Measurements from ENCODE around the gene ISCA2.

The ISCA2 gene

GRCh38 chr14:74478996-74479635 is 14.4 kb upstream of the ISCA2 start:
- CTCF ChIA-PET = interaction anchor here (0.9 to 3.4 kb wide), 9 partner anchors 10 to 119 kb away, joined by 3 to 23 read pairs (median 7); no protein-coding TSS in a partner anchor
- no peak overlapping the region for H3K4me3 ChIP-seq (ENCODE audit: control insufficient read depth in 1 of 7, extremely low read depth in 1 of 7, insufficient read depth in 4 of 7, low read depth in 2 of 7, low read length in 6 of 7)
- H3K27ac ChIP-seq (ENCODE audit: insufficient read depth in 1 of 2, low read depth in 1 of 2, low read length in 2 of 2, poor library complexity in 1 of 2, severe bottlenecking in 2 of 2) = no peak overlapping the region
- DNase-seq = peak in 2 of 3 donors; percentile 18 to 31
- H3K27me3 ChIP-seq (replicated peaks in 2 of 5; ENCODE audit: control insufficient read depth in 4 of 5, insufficient read depth in 5 of 5, low read length in 4 of 5) = no peaks in the 10 kb centered on the region
- POLR2A ChIA-PET = no interaction called here
- H3K4me1 ChIP-seq (ENCODE audit: control extremely low read depth in 1 of 4, control insufficient read depth in 4 of 4, insufficient read depth in 4 of 4, low read length in 3 of 4) = no peaks in the 10 kb centered on the region
- H3K36me3 ChIP-seq (ENCODE audit: control insufficient read depth in 4 of 4, insufficient read depth in 4 of 4, low read length in 3 of 4) = peaks cover 28 to 61% (median 44%) of the 10 kb centered on the region in 4 experiments
- no peaks in the 10 kb centered on the region for H3K9me3 ChIP-seq (ENCODE audit: control extremely low read depth in 1 of 5, control insufficient read depth in 4 of 5, insufficient read depth in 2 of 5, low read depth in 1 of 5, low read length in 4 of 5)
- WGBS (ENCODE audit: insufficient coverage) = no CpG with 5 or more reads among the region's 2 CpGs

DNA sequence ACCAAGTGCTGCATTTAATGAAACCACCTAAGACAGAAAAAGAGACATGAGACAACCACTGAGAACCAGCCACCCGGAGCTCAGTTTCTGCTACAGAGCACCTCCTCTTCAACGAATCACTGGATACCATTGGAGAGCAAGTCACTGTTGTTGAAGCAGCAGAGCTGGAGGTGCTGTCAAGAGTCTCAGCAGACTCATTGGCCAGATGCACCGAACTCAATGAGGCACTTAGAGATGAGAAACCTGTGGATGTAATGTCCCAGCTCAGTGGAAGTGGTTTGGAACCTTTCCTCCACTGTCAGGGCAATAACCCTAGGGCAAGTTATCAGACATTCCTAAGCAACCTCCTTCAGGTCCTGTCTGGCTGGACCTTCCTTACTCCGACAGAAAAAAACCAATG is 13.5 kb upstream of the ISCA2 start:
- no peak for DNase-seq
- ChIA-PET CTCF (interaction anchor here (1.1 to 3.4 kb wide), 6 partner anchors 11 to 120 kb away, joined by 3 to 23 read pairs (median 6); partner anchors contain the start of gene SYNDIG1L), POLR2A (interaction anchor here (0.6 kb wide), 1 partner anchor 14 kb away, joined by 5 read pairs; no protein-coding TSS in a partner anchor)
- Histone ChIP-seq H3K4me1 (ENCODE audit: control extremely low read depth in 1 of 4, control insufficient read depth in 4 of 4, insufficient read depth in 4 of 4, low read length in 3 of 4) (no peaks in the 10 kb centered on the region), H3K27me3 (replicated peaks in 2 of 5; ENCODE audit: control insufficient read depth in 4 of 5, insufficient read depth in 5 of 5, low read length in 4 of 5) (no peaks in the 10 kb centered on the region), H3K9me3 (ENCODE audit: control extremely low read depth in 1 of 5, control insufficient read depth in 4 of 5, insufficient read depth in 2 of 5, low read depth in 1 of 5, low read length in 4 of 5) (no peaks in the 10 kb centered on the region), H3K36me3 (ENCODE audit: control insufficient read depth in 4 of 4, insufficient read depth in 4 of 4, low read length in 3 of 4) (peaks cover 28 to 62% (median 44%) of the 10 kb centered on the region in 4 experiments), H3K27ac (ENCODE audit: insufficient read depth in 1 of 2, low read depth in 1 of 2, low read length in 2 of 2, poor library complexity in 1 of 2, severe bottlenecking in 2 of 2) (no peak overlapping the region), H3K4me3 (ENCODE audit: control insufficient read depth in 1 of 7, extremely low read depth in 1 of 7, insufficient read depth in 4 of 7, low read depth in 2 of 7, low read length in 6 of 7) (no peak overlapping the region)
- WGBS (ENCODE audit: insufficient coverage) = 88% methylated on average over 1 of the region's 4 CpGs

GRCh38 chr14:74482571-74482970 is 11.0 kb upstream of the ISCA2 start:
- Histone ChIP-seq H3K27me3 (replicated peaks in 2 of 5; ENCODE audit: control insufficient read depth in 4 of 5, insufficient read depth in 5 of 5, low read length in 4 of 5) (no peaks in the 10 kb centered on the region), H3K27ac (ENCODE audit: insufficient read depth in 1 of 2, low read depth in 1 of 2, low read length in 2 of 2, poor library complexity in 1 of 2, severe bottlenecking in 2 of 2) (no peak overlapping the region), H3K36me3 (ENCODE audit: control insufficient read depth in 4 of 4, insufficient read depth in 4 of 4, low read length in 3 of 4) (peaks cover 24 to 64% (median 35%) of the 10 kb centered on the region in 4 experiments), H3K4me3 (ENCODE audit: control insufficient read depth in 1 of 7, extremely low read depth in 1 of 7, insufficient read depth in 4 of 7, low read depth in 2 of 7, low read length in 6 of 7) (no peak overlapping the region), H3K9me3 (ENCODE audit: control extremely low read depth in 1 of 5, control insufficient read depth in 4 of 5, insufficient read depth in 2 of 5, low read depth in 1 of 5, low read length in 4 of 5) (no peaks in the 10 kb centered on the region), H3K4me1 (ENCODE audit: control extremely low read depth in 1 of 4, control insufficient read depth in 4 of 4, insufficient read depth in 4 of 4, low read length in 3 of 4) (no peaks in the 10 kb centered on the region)
- ChIA-PET CTCF (interaction anchor here (1.2 to 3.0 kb wide), 4 partner anchors 10 to 121 kb away, joined by 4 to 13 read pairs (median 6); partner anchors contain the start of gene NPC2), POLR2A (no interaction called here)
- no peak for DNase-seq
- WGBS (ENCODE audit: insufficient coverage) = no CpG with 5 or more reads among the region's 3 CpGs

- Histone ChIP-seq H3K4me3 (ENCODE audit: control insufficient read depth in 1 of 7, extremely low read depth in 1 of 7, insufficient read depth in 4 of 7, low read depth in 2 of 7, low read length in 6 of 7) (no peak overlapping the region), H3K9me3 (ENCODE audit: control extremely low read depth in 1 of 5, control insufficient read depth in 4 of 5, insufficient read depth in 2 of 5, low read depth in 1 of 5, low read length in 4 of 5) (no peaks in the 10 kb centered on the region), H3K4me1 (ENCODE audit: control extremely low read depth in 1 of 4, control insufficient read depth in 4 of 4, insufficient read depth in 4 of 4, low read length in 3 of 4) (no peaks in the 10 kb centered on the region), H3K27ac (ENCODE audit: insufficient read depth in 1 of 2, low read depth in 1 of 2, low read length in 2 of 2, poor library complexity in 1 of 2, severe bottlenecking in 2 of 2) (no peak overlapping the region), H3K36me3 (ENCODE audit: control insufficient read depth in 4 of 4, insufficient read depth in 4 of 4, low read length in 3 of 4) (peaks cover 24 to 68% (median 35%) of the 10 kb centered on the region in 4 experiments), H3K27me3 (replicated peaks in 2 of 5; ENCODE audit: control insufficient read depth in 4 of 5, insufficient read depth in 5 of 5, low read length in 4 of 5) (no peaks in the 10 kb centered on the region)
- DNase-seq = no peak
- ChIA-PET POLR2A (no interaction called here), CTCF (interaction anchor here (3.0 kb wide), 1 partner anchor 23 kb away, joined by 13 read pairs; no protein-coding TSS in a partner anchor)
Observed at GRCh38 chr14:74483321-74483720, 10.2 kb upstream of the ISCA2 start.

GRCh38 chr14:74486164-74486563 is 7.4 kb upstream of the ISCA2 start:
- Histone ChIP-seq H3K9me3 (ENCODE audit: control extremely low read depth in 1 of 5, control insufficient read depth in 4 of 5, insufficient read depth in 2 of 5, low read depth in 1 of 5, low read length in 4 of 5) (no peaks in the 10 kb centered on the region), H3K27me3 (replicated peaks in 2 of 5; ENCODE audit: control insufficient read depth in 4 of 5, insufficient read depth in 5 of 5, low read length in 4 of 5) (no peaks in the 10 kb centered on the region), H3K4me1 (ENCODE audit: control extremely low read depth in 1 of 4, control insufficient read depth in 4 of 4, insufficient read depth in 4 of 4, low read length in 3 of 4) (peaks cover 4 to 7% (median 5%) of the 10 kb centered on the region in 4 experiments), H3K4me3 (ENCODE audit: control insufficient read depth in 1 of 7, extremely low read depth in 1 of 7, insufficient read depth in 4 of 7, low read depth in 2 of 7, low read length in 6 of 7) (no peak overlapping the region), H3K27ac (ENCODE audit: insufficient read depth in 1 of 2, low read depth in 1 of 2, low read length in 2 of 2, poor library complexity in 1 of 2, severe bottlenecking in 2 of 2) (no peak overlapping the region), H3K36me3 (ENCODE audit: control insufficient read depth in 4 of 4, insufficient read depth in 4 of 4, low read length in 3 of 4) (peaks cover 5 to 44% (median 15%) of the 10 kb centered on the region in 4 experiments)
- POLR2A ChIA-PET = no interaction called here
- CTCF ChIA-PET = interaction anchor here (1.3 to 1.6 kb wide), 2 partner anchors 27 to 122 kb away, joined by 7 read pairs; no protein-coding TSS in a partner anchor
- WGBS (ENCODE audit: insufficient coverage) = 100% methylated on average over 1 of the region's 3 CpGs
- no peak for DNase-seq

DNA sequence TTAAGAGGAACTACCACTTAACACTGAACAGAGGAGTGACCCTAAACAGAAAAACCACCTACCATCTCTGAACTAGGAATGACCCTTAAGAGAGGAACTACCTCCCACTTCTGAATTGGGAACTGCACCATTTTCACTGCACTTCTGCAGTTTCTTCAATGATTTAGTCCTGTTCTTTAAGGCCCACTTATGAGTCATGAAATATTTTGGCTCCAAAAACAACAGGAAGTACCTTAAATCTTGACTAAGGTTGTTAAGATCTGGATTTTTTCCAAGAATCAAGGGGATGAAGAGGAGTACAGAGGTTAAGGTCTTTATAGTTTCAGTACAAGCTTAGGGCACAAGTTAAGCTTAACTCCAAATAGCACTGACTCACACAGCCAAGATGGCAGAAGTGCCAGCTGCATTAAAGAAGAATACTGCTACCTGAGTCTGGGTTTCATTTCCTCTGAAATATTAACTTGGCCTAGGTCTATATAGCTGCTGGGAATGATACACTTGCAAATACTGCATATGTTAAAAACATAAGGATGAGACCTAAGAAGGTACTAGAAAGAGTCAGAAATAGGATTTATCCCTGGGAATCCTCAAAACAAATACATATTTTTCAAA is 4.7 kb upstream of the ISCA2 start:
- H3K9me3 ChIP-seq (ENCODE audit: control extremely low read depth in 1 of 5, control insufficient read depth in 4 of 5, insufficient read depth in 2 of 5, low read depth in 1 of 5, low read length in 4 of 5) = no peaks in the 10 kb centered on the region
- no peak overlapping the region for H3K4me3 ChIP-seq (ENCODE audit: control insufficient read depth in 1 of 7, extremely low read depth in 1 of 7, insufficient read depth in 4 of 7, low read depth in 2 of 7, low read length in 6 of 7)
- POLR2A ChIA-PET = interaction anchor here (0.8 kb wide), 1 partner anchor 10 kb away, joined by 3 read pairs; no protein-coding TSS in a partner anchor
- H3K36me3 ChIP-seq (ENCODE audit: control insufficient read depth in 4 of 4, insufficient read depth in 4 of 4, low read length in 3 of 4) = peaks cover 2 to 25% (median 4%) of the 10 kb centered on the region in 4 experiments
- DNase-seq = peak in 2 of 3 donors; percentile 53 to 61
- no peak overlapping the region for H3K27ac ChIP-seq (ENCODE audit: insufficient read depth in 1 of 2, low read depth in 1 of 2, low read length in 2 of 2, poor library complexity in 1 of 2, severe bottlenecking in 2 of 2)
- H3K4me1 ChIP-seq (ENCODE audit: control extremely low read depth in 1 of 4, control insufficient read depth in 4 of 4, insufficient read depth in 4 of 4, low read length in 3 of 4) = peaks cover 8 to 23% (median 19%) of the 10 kb centered on the region in 4 experiments
- CTCF ChIA-PET = interaction anchor here (1.2 to 3.4 kb wide), 3 partner anchors 29 to 125 kb away, joined by 3 to 14 read pairs (median 4); no protein-coding TSS in a partner anchor
- no peaks in the 10 kb centered on the region for H3K27me3 ChIP-seq (replicated peaks in 2 of 5; ENCODE audit: control insufficient read depth in 4 of 5, insufficient read depth in 5 of 5, low read length in 4 of 5)

- H3K9me3 ChIP-seq (ENCODE audit: control extremely low read depth in 1 of 5, control insufficient read depth in 4 of 5, insufficient read depth in 2 of 5, low read depth in 1 of 5, low read length in 4 of 5) = no peaks in the 10 kb centered on the region
- no peaks in the 10 kb centered on the region for H3K27me3 ChIP-seq (replicated peaks in 2 of 5; ENCODE audit: control insufficient read depth in 4 of 5, insufficient read depth in 5 of 5, low read length in 4 of 5)
- ChIA-PET CTCF (interaction anchor here (1.0 to 3.4 kb wide), 7 partner anchors 9 to 127 kb away, joined by 3 to 14 read pairs (median 4); no protein-coding TSS in a partner anchor), POLR2A (no interaction called here)
- no peak for DNase-seq
- H3K36me3 ChIP-seq (ENCODE audit: control insufficient read depth in 4 of 4, insufficient read depth in 4 of 4, low read length in 3 of 4) = peaks cover 0 to 13% (median under 1%) of the 10 kb centered on the region in 4 experiments
- no peak overlapping the region for H3K4me3 ChIP-seq (ENCODE audit: control insufficient read depth in 1 of 7, extremely low read depth in 1 of 7, insufficient read depth in 4 of 7, low read depth in 2 of 7, low read length in 6 of 7)
- H3K27ac ChIP-seq (ENCODE audit: insufficient read depth in 1 of 2, low read depth in 1 of 2, low read length in 2 of 2, poor library complexity in 1 of 2, severe bottlenecking in 2 of 2) = no peak overlapping the region
- no CpG with 5 or more reads among the region's 1 CpG for WGBS (ENCODE audit: insufficient coverage)
- H3K4me1 ChIP-seq (ENCODE audit: control extremely low read depth in 1 of 4, control insufficient read depth in 4 of 4, insufficient read depth in 4 of 4, low read length in 3 of 4) = peaks cover 14 to 37% (median 34%) of the 10 kb centered on the region in 4 experiments
Observed at GRCh38 chr14:74490486-74490885, 3.1 kb upstream of the ISCA2 start.

Measured in common myeloid progenitor, CD34-positive (primary cell).